H1 (cell line): ENCODE measurements around the gene R3HCC1L. TPM values are rescaled to one million over a fixed set of nuclear protein-coding genes. Genes with fewer than 3 reads are reported as not detected.

Experiments used
- CTCF ChIA-PET: fragments of 300-600 bp; sonication (Branson Sonifier 250); formaldehyde crosslinking; loops from one replicate; lab custom pipeline; 2021; ENCODE audit not compliant: partially characterized antibody; lab: Charles Lee
- POLR2A ChIA-PET: fragments of 300-600 bp; sonication (Branson Sonifier 250); formaldehyde crosslinking; loops from one replicate; lab custom pipeline; 2021; ENCODE audit warnings: inconsistent platforms; ENCODE audit not compliant: partially characterized antibody; lab: Charles Lee
- DNase-seq, 2 experiments: peaks; one replicate each; pipeline versions ENCODE4 v3.0.0 to v3.0.0-alpha.2; 2010 to 2022; ENCODE audit warnings: low spot score in 2 of 2, low read depth in 1 of 2, mixed read lengths in 1 of 2
- FAIRE-seq: peaks from 2 replicates; lab custom pipeline; 2011; peaks lifted over from hg19 to GRCh38; lab: Jason Lieb, UNC
- H2AFZ ChIP-seq: 2 replicates; pipeline ENCODE4 v1.8.1; 2012; ENCODE audit warnings: low read length, inconsistent platforms
- H2AK5ac ChIP-seq: 2 replicates; pipeline ENCODE4 v1.6.1; 2013; ENCODE audit warnings: low read depth, low read length
- H2BK120ac ChIP-seq: replicated peaks from 2 replicates; pipeline ENCODE3; 2013; ENCODE audit warnings: low read depth, low read length, inconsistent platforms
- H2BK12ac ChIP-seq: 2 replicates; pipeline ENCODE4 v1.6.1; 2013; ENCODE audit warnings: low read depth, low read length
- H2BK15ac ChIP-seq: 2 replicates; pipeline ENCODE4 v1.6.1; 2013; ENCODE audit warnings: low read length
- H2BK20ac ChIP-seq: 2 replicates; pipeline ENCODE4 v1.6.1; 2013; ENCODE audit warnings: low read length
- H2BK5ac ChIP-seq: 2 replicates; pipeline ENCODE4 v1.6.1; 2013; ENCODE audit warnings: low read depth, low read length
- H3K14ac ChIP-seq: 2 replicates; pipeline ENCODE4 v1.6.1; 2013; ENCODE audit warnings: inconsistent platforms; ENCODE audit not compliant: insufficient read length
- H3K18ac ChIP-seq: 2 replicates; pipeline ENCODE4 v1.6.1; 2013; ENCODE audit warnings: low read length; ENCODE audit errors: extremely low read depth
- H3K23ac ChIP-seq: 2 replicates; pipeline ENCODE4 v1.6.1; 2013; ENCODE audit warnings: inconsistent platforms; ENCODE audit not compliant: insufficient read length
- H3K23me2 ChIP-seq: 2 replicates; pipeline ENCODE4 v1.6.1; 2013; ENCODE audit warnings: low read depth, low read length
- H3K27ac ChIP-seq: 2 replicates; pipeline ENCODE4 v1.6.1; 2011; ENCODE audit warnings: low read depth, low read length, inconsistent platforms
- H3K27me3 ChIP-seq, 4 experiments: replicated peaks in 1 of 4; 1 replicate in 1 of 4; 2 replicates in 3 of 4; pipeline versions ENCODE4 v1.6.1 to v1.8.1; 2011 to 2013; ENCODE audit warnings: low read length in 3 of 4, mild to moderate bottlenecking in 3 of 4, inconsistent platforms in 2 of 4, mixed read lengths in 2 of 4, moderate library complexity in 1 of 4; ENCODE audit not compliant: control insufficient read depth in 3 of 4, insufficient read depth in 3 of 4; ENCODE audit errors: extremely low read depth in 1 of 4
- H3K36me3 ChIP-seq, 4 experiments: 2 replicates each; pipeline versions ENCODE4 v1.6.1 to v1.8.1; 2011 to 2013; ENCODE audit warnings: mild to moderate bottlenecking in 4 of 4, low read length in 3 of 4, moderate library complexity in 2 of 4, control low read depth in 1 of 4, inconsistent platforms in 1 of 4; ENCODE audit not compliant: insufficient read depth in 4 of 4, control insufficient read depth in 2 of 4
- H3K4ac ChIP-seq: replicated peaks from 2 replicates; pipeline ENCODE3; 2013; ENCODE audit warnings: low read length, low read depth, mixed read lengths, inconsistent platforms; ENCODE audit not compliant: insufficient read length
- H3K4me1 ChIP-seq, 4 experiments: replicated peaks in 1 of 4; 1 replicate in 1 of 4; 2 replicates in 3 of 4; pipeline versions ENCODE4 v1.6.1 to v1.8.1; 2011 to 2013; ENCODE audit warnings: low read length in 3 of 4, inconsistent platforms in 2 of 4, mixed read lengths in 1 of 4; ENCODE audit not compliant: insufficient read depth in 4 of 4, control insufficient read depth in 3 of 4
- H3K4me2 ChIP-seq, 2 experiments: 2 replicates each; pipeline versions ENCODE4 v1.6.1 to v1.8.1; 2011 to 2013; ENCODE audit warnings: low read depth in 2 of 2, low read length in 2 of 2, control low read depth in 1 of 2, inconsistent platforms in 1 of 2, mild to moderate bottlenecking in 1 of 2; ENCODE audit not compliant: insufficient read depth in 1 of 2
- H3K4me3 ChIP-seq, 4 experiments: fragments of 200-600, 300-600 bp in 1 of 4; sonication (generic), shearing (Covaris generic), sonication (Bioruptor Twin) in 1 of 4; 2 replicates each; pipeline versions ENCODE4 v1.5.1 to v1.8.1; 2011 to 2016; ENCODE audit warnings: low read length in 4 of 4, low read depth in 3 of 4, control low read depth in 2 of 4, inconsistent platforms in 2 of 4, mild to moderate bottlenecking in 2 of 4, mixed read lengths in 1 of 4, moderate library complexity in 1 of 4; ENCODE audit not compliant: insufficient read depth in 2 of 4; ENCODE audit errors: extremely low read depth in 1 of 4
- H3K56ac ChIP-seq: replicated peaks from 2 replicates; pipeline ENCODE3; 2013; ENCODE audit warnings: low read depth, mild to moderate bottlenecking, mixed read lengths, low read length, inconsistent platforms; ENCODE audit not compliant: insufficient read length
- H3K79me1 ChIP-seq: 2 replicates; pipeline ENCODE4 v1.6.1; 2013; ENCODE audit warnings: low read depth, low read length, control low read depth
- H3K79me2 ChIP-seq, 2 experiments: 2 replicates each; pipeline versions ENCODE4 v1.6.1 to v1.8.1; 2012 to 2013; ENCODE audit warnings: low read length in 2 of 2, mild to moderate bottlenecking in 2 of 2, inconsistent platforms in 1 of 2; ENCODE audit not compliant: insufficient read depth in 2 of 2, control insufficient read depth in 1 of 2
- H3K9ac ChIP-seq, 4 experiments: replicated peaks in 1 of 4; 1 replicate in 1 of 4; 2 replicates in 3 of 4; pipeline versions ENCODE4 v1.6.1 to v1.8.1; 2011 to 2013; ENCODE audit warnings: low read depth in 3 of 4, low read length in 3 of 4, control low read depth in 2 of 4, mild to moderate bottlenecking in 2 of 4, moderate library complexity in 2 of 4, inconsistent platforms in 1 of 4; ENCODE audit errors: extremely low read depth in 1 of 4
- H3K9me3 ChIP-seq, 2 experiments: 2 replicates each; pipeline versions ENCODE4 v1.6.1 to v1.8.1; 2012 to 2013; ENCODE audit warnings: mild to moderate bottlenecking in 2 of 2, moderate library complexity in 2 of 2, control low read depth in 1 of 2, inconsistent platforms in 1 of 2, low read depth in 1 of 2, low read length in 1 of 2, mixed read lengths in 1 of 2; ENCODE audit not compliant: insufficient read depth in 2 of 2
- H4K20me1 ChIP-seq, 2 experiments: replicated peaks in 1 of 2; 2 replicates each; pipeline versions ENCODE3 to v1.8.1; 2011 to 2013; ENCODE audit warnings: inconsistent platforms in 2 of 2, low read length in 2 of 2, mild to moderate bottlenecking in 1 of 2; ENCODE audit not compliant: insufficient read depth in 2 of 2, control insufficient read depth in 1 of 2
- H4K5ac ChIP-seq: 2 replicates; pipeline ENCODE4 v1.6.1; 2013; ENCODE audit warnings: low read length, low read depth, mixed read lengths, inconsistent platforms; ENCODE audit not compliant: insufficient read length
- H4K8ac ChIP-seq: 2 replicates; pipeline ENCODE4 v1.8.0; 2013; ENCODE audit warnings: mild to moderate bottlenecking, moderate library complexity, low read length, inconsistent platforms; ENCODE audit not compliant: insufficient read depth; ENCODE audit errors: extremely low read depth
- H4K91ac ChIP-seq: replicated peaks from 2 replicates; pipeline ENCODE3; 2013; ENCODE audit warnings: low read length, mixed read lengths, inconsistent platforms; ENCODE audit not compliant: insufficient read length
- CBX8 ChIP-seq: fragments of 300-800, 300-1000 bp; sonication (generic); IDR thresholded peaks from 2 replicates; pipeline ENCODE4 v1.7.1; 2016; ENCODE audit warnings: low read depth, low read length, borderline replicate concordance
- CEBPB ChIP-seq: IDR thresholded peaks from 2 replicates; pipeline ENCODE4 v1.6.1; 2012; ENCODE audit warnings: low read depth, low read length
- CHD2 ChIP-seq: IDR thresholded peaks from 2 replicates; pipeline ENCODE4 v1.6.1; 2012; ENCODE audit warnings: low read length, improper control_type of control experiment
- CTBP2 ChIP-seq: IDR thresholded peaks from 2 replicates; pipeline ENCODE4 v1.7.0; 2011; ENCODE audit warnings: borderline replicate concordance, mild to moderate bottlenecking, moderate library complexity, mixed read lengths, low read length; ENCODE audit not compliant: insufficient read depth, insufficient read length
- JUN ChIP-seq: IDR thresholded peaks from 2 replicates; pipeline ENCODE4 v1.6.1; 2011; ENCODE audit warnings: low read depth, mild to moderate bottlenecking, improper control_type of control experiment, low read length
- JUND ChIP-seq: IDR thresholded peaks from 2 replicates; pipeline ENCODE4 v1.6.1; 2011; ENCODE audit warnings: mild to moderate bottlenecking, improper control_type of control experiment, low read length
- KDM5A ChIP-seq: fragments of 200-600 bp; IDR thresholded peaks from 2 replicates; pipeline ENCODE4 v1.7.1; 2012; ENCODE audit warnings: mild to moderate bottlenecking, low read length, inconsistent platforms, mixed read lengths
- MAFK ChIP-seq: IDR thresholded peaks from 2 replicates; pipeline ENCODE4 v1.6.1; 2012; ENCODE audit warnings: low read depth, mild to moderate bottlenecking, improper control_type of control experiment, low read length
- POLR2AphosphoS5 ChIP-seq: IDR thresholded peaks from 2 replicates; pipeline ENCODE4 v1.6.1; 2011; ENCODE audit warnings: low read depth, low read length
- SIX5 ChIP-seq: IDR thresholded peaks from 2 replicates; pipeline ENCODE4 v1.6.1; 2011; ENCODE audit warnings: mild to moderate bottlenecking, low read depth, low read length
- SUZ12 ChIP-seq: fragments of 200-600 bp; sonication (generic); IDR thresholded peaks from 2 replicates; pipeline ENCODE4 v1.6.1; 2012; ENCODE audit warnings: mild to moderate bottlenecking, inconsistent platforms, low read length, moderate library complexity, mixed read lengths
- TCF12 ChIP-seq: IDR thresholded peaks from 2 replicates; pipeline ENCODE4 v1.6.1; 2011; ENCODE audit warnings: low read depth, mild to moderate bottlenecking, low read length
- WGBS, 2 experiments: shearing (Covaris generic) in 1 of 2; methylation state at CpG; one replicate each; pipeline versions ENCODE4 v1.1.6 to v1.1.7; 2013 to 2015; ENCODE audit warnings: low lambda C conversion rate in 2 of 2, mixed read lengths in 2 of 2, inconsistent platforms in 1 of 2, low coverage in 1 of 2, missing lambda C conversion rate in 1 of 2; ENCODE audit not compliant: insufficient replicate concordance in 2 of 2, insufficient coverage in 1 of 2, insufficient read length in 1 of 2; ENCODE audit errors: extremely low coverage in 1 of 2, missing lambda C conversion rate in 1 of 2; 5-methylcytosine and 5-hydroxymethylcytosine counted together
- polyA plus RNA-seq, 7 experiments: library from polyadenylated mRNA; depleted of rRNA in 3 of 7; stranded (reverse) in 5 of 7; unstranded in 2 of 7; fragments of >200 nt in 5 of 7; fragments of 200-250 nt in 2 of 7; gene quantifications; 1 replicate in 5 of 7; 2 replicates in 1 of 7; 4 replicates in 1 of 7; pipeline versions ENCODE4 v1.2.1 to v1.2.3, GENCODE V29; 2011 to 2013; ENCODE audit warnings: missing spikeins in 2 of 7, mixed read lengths in 2 of 7
- total RNA-seq: library from RNA; stranded (reverse); fragmentation: NEBNext Ultra II Directional; extraction: Animal tissue kit (Norgen Biotek cat#: 25700); gene quantifications from 2 replicates; pipeline ENCODE4 v1.2.1, GENCODE V29; 2021

The R3HCC1L gene
- total and polyA plus RNA-seq, 2 of the 8 experiments (the other 6 are each of a cell fraction or from before 2014, with no cell fraction given), result 6.9 to 13.9 TPM

DNA sequence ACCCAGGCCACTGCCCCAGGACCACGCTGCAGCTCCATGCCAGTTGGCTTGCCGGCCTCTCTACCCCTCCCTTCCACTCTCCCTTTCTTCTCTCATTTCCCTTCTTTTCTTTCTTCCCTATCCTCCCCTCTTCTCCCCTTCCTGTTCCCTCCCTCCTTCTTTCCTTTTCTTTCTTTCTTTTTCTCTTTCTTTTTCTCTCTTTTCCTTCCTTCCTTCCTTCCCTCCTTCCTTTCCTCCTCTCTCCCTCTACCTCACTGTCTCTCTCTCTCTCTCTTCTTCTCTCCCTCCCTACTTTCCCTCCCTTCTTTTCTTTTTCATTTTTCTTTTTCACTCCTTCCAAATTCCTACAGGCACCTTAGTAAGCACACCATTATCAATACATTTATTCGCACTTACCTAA lies 30.3 kb upstream of the R3HCC1L start:
- no peaks in the 10 kb centered on the region; a peak in 1 of 7 replicates for H3K27me3 ChIP-seq
- no peak overlapping the region for H3K4ac ChIP-seq
- H2BK12ac ChIP-seq, result no peak overlapping the region
- no peak overlapping the region for H2AFZ ChIP-seq
- ChIA-PET POLR2A (no interaction called here), CTCF (interaction anchor here (0.6 to 1.4 kb wide), 2 partner anchors 76 to 297 kb away, joined by 4 read pairs; no protein-coding TSS in a partner anchor)
- H3K23ac ChIP-seq, result no peak overlapping the region
- H2BK15ac ChIP-seq, result no peak overlapping the region
- 93 to 100% methylated on average over 1 to 3 of the region's 3 CpGs for WGBS, 2 experiments
- no peak overlapping the region for H3K14ac ChIP-seq
- no peak overlapping the region for H2BK120ac ChIP-seq
- no peaks in the 10 kb centered on the region for H3K79me2 ChIP-seq
- H3K4me3 ChIP-seq, result no peak overlapping the region
- no peaks in the 10 kb centered on the region for H4K20me1 ChIP-seq
- no peak overlapping the region for H3K56ac ChIP-seq
- no peaks in the 10 kb centered on the region; the same call in 1 of the 2 replicates for H3K23me2 ChIP-seq
- H3K9ac ChIP-seq, result no peak overlapping the region
- H3K36me3 ChIP-seq, result no peaks in the 10 kb centered on the region
- no peak overlapping the region for H3K18ac ChIP-seq
- FAIRE-seq, result no peak
- DNase-seq, result no peak
- peaks cover 0 to 2% (median 0%) of the 10 kb centered on the region in 4 experiments; a peak in 1 of 7 replicates for H3K4me1 ChIP-seq
- TF ChIP-seq MAFK (no peak), TCF12 (no peak), KDM5A (no peak), POLR2AphosphoS5 (no peak), CEBPB (no peak), SUZ12 (no peak), CBX8 (no peak), SIX5 (no peak), JUND (no peak), CTBP2 (no peak), JUN (no peak), CHD2 (no peak)
- no peak overlapping the region for H4K8ac ChIP-seq
- no peak overlapping the region for H4K5ac ChIP-seq
- H3K79me1 ChIP-seq, result no peaks in the 10 kb centered on the region
- H4K91ac ChIP-seq, result no peak overlapping the region
- H2BK20ac ChIP-seq, result no peak overlapping the region
- H3K9me3 ChIP-seq, result peaks cover 0 to 5% of the 10 kb centered on the region in 2 experiments; a peak in 1 of 4 replicates
- H2BK5ac ChIP-seq, result no peak overlapping the region
- H3K4me2 ChIP-seq, result no peak overlapping the region
- H3K27ac ChIP-seq, result no peak overlapping the region
- no peak overlapping the region for H2AK5ac ChIP-seq
